H9 (cell line): ENCODE results near the gene HMCN1. TPM values are rescaled to one million over a fixed set of nuclear protein-coding genes. Genes with fewer than 3 reads are reported as not detected.

Experiments
- DNase-seq: peaks from one replicate; pipeline ENCODE4 v3.0.0-alpha.2; 2017
- H2AFZ ChIP-seq: one replicate; pipeline ENCODE4 v1.6.1; 2013; ENCODE audit warnings: mild to moderate bottlenecking, low read length, control low read depth, moderate library complexity
- H2AK5ac ChIP-seq: 2 replicates; pipeline ENCODE4 v1.6.1; 2013; ENCODE audit warnings: low read length, control low read depth, mixed read lengths; ENCODE audit not compliant: insufficient read length
- H2BK120ac ChIP-seq: one replicate; pipeline ENCODE4 v1.6.1; 2013; ENCODE audit warnings: low read depth, mild to moderate bottlenecking, low read length, control low read depth, inconsistent platforms; ENCODE audit not compliant: poor library complexity, severe bottlenecking
- H2BK12ac ChIP-seq: 2 replicates; pipeline ENCODE4 v1.6.1; 2013; ENCODE audit warnings: low read length, control low read depth, mixed read lengths, low read depth; ENCODE audit not compliant: insufficient read length
- H2BK15ac ChIP-seq: 2 replicates; pipeline ENCODE4 v1.6.1; 2013; ENCODE audit warnings: low read depth, low read length, control low read depth
- H2BK20ac ChIP-seq: one replicate; pipeline ENCODE4 v1.6.1; 2013; ENCODE audit warnings: low read depth, mild to moderate bottlenecking, low read length, control low read depth, inconsistent platforms; ENCODE audit not compliant: poor library complexity, severe bottlenecking
- H2BK5ac ChIP-seq: 2 replicates; pipeline ENCODE4 v1.6.1; 2013; ENCODE audit warnings: low read length, control low read depth, mixed read lengths; ENCODE audit not compliant: insufficient read length
- H3K14ac ChIP-seq: 2 replicates; pipeline ENCODE4 v1.6.1; 2013; ENCODE audit warnings: low read length, control low read depth; ENCODE audit not compliant: insufficient read depth
- H3K18ac ChIP-seq: 2 replicates; pipeline ENCODE4 v1.6.1; 2013; ENCODE audit warnings: low read depth, mild to moderate bottlenecking, mixed read lengths, low read length, control low read depth; ENCODE audit not compliant: insufficient read length
- H3K23ac ChIP-seq: 2 replicates; pipeline ENCODE4 v1.6.1; 2013; ENCODE audit warnings: low read length, control low read depth, mixed read lengths, low read depth; ENCODE audit not compliant: insufficient read length
- H3K23me2 ChIP-seq: 2 replicates; pipeline ENCODE4 v1.6.1; 2013; ENCODE audit warnings: low read depth, mild to moderate bottlenecking, mixed read lengths, low read length, control low read depth; ENCODE audit not compliant: insufficient read length, poor library complexity, severe bottlenecking
- H3K27ac ChIP-seq: 2 replicates; pipeline ENCODE4 v1.5.1; 2013; ENCODE audit warnings: low read length, control low read depth, mixed read lengths, low read depth; ENCODE audit not compliant: insufficient read length
- H3K27me3 ChIP-seq: 2 replicates; pipeline ENCODE4 v1.6.1; 2013; ENCODE audit warnings: low read length, control low read depth, inconsistent platforms; ENCODE audit not compliant: insufficient read depth
- H3K4ac ChIP-seq: 2 replicates; pipeline ENCODE4 v1.6.1; 2013; ENCODE audit warnings: low read depth, mild to moderate bottlenecking, control low read depth, inconsistent platforms, low read length, moderate library complexity
- H3K4me1 ChIP-seq: 2 replicates; pipeline ENCODE4 v1.6.1; 2013; ENCODE audit warnings: low read length, control low read depth, inconsistent platforms; ENCODE audit not compliant: insufficient read depth
- H3K4me2 ChIP-seq: 2 replicates; pipeline ENCODE4 v1.6.1; 2013; ENCODE audit warnings: low read length, control low read depth, mixed read lengths; ENCODE audit not compliant: insufficient read length, insufficient read depth
- H3K56ac ChIP-seq: 2 replicates; pipeline ENCODE4 v1.6.1; 2013; ENCODE audit warnings: low read depth, mild to moderate bottlenecking, mixed read lengths, low read length, control low read depth; ENCODE audit not compliant: insufficient read length
- H3K79me1 ChIP-seq: 2 replicates; pipeline ENCODE4 v1.6.1; 2013; ENCODE audit warnings: low read depth, mild to moderate bottlenecking, moderate library complexity, low read length, control low read depth, inconsistent platforms; ENCODE audit not compliant: insufficient read depth, poor library complexity, severe bottlenecking
- H3K79me2 ChIP-seq: 2 replicates; pipeline ENCODE4 v1.6.1; 2013; ENCODE audit warnings: low read length, control low read depth, inconsistent platforms; ENCODE audit not compliant: insufficient read depth
- H3K9ac ChIP-seq: 2 replicates; pipeline ENCODE4 v1.6.1; 2013; ENCODE audit warnings: low read length, control low read depth, mixed read lengths; ENCODE audit not compliant: insufficient read length; ENCODE audit errors: extremely low read depth
- H3K9me3 ChIP-seq: one replicate; pipeline ENCODE4 v1.6.1; 2013; ENCODE audit warnings: low read depth, low read length, inconsistent platforms; ENCODE audit not compliant: control insufficient read depth
- H3T11ph ChIP-seq: one replicate; pipeline ENCODE4 v1.6.1; 2013; ENCODE audit warnings: mild to moderate bottlenecking, low read length, control low read depth, inconsistent platforms
- H4K20me1 ChIP-seq: one replicate; pipeline ENCODE4 v1.6.1; 2013; ENCODE audit not compliant: control insufficient read depth, insufficient read length, insufficient read depth
- H4K5ac ChIP-seq: 2 replicates; pipeline ENCODE4 v1.6.1; 2013; ENCODE audit warnings: low read depth, mild to moderate bottlenecking, mixed read lengths, low read length, control low read depth; ENCODE audit not compliant: insufficient read length
- H4K8ac ChIP-seq: replicated peaks from 2 replicates; pipeline ENCODE4 v1.6.1; 2013; ENCODE audit warnings: low read length, control low read depth, mixed read lengths, low read depth; ENCODE audit not compliant: insufficient read length
- H4K91ac ChIP-seq: 2 replicates; pipeline ENCODE4 v1.6.1; 2013; ENCODE audit warnings: low read depth, mild to moderate bottlenecking, moderate library complexity, mixed read lengths, low read length, control low read depth; ENCODE audit not compliant: insufficient read length
- H3K27ac Mint-ChIP-seq, 3 experiments: 2 replicates in 2 of 3; 3 replicates in 1 of 3; pipeline ENCODE4 v1.8.0; 2020 to 2021; ENCODE audit warnings: mixed read lengths in 3 of 3, mild to moderate bottlenecking in 1 of 3, moderate library complexity in 1 of 3
- H3K27me3 Mint-ChIP-seq: 2 replicates; pipeline ENCODE4 v1.8.0; 2021; ENCODE audit warnings: low read depth, mild to moderate bottlenecking, moderate library complexity, mixed read lengths
- H3K36me3 Mint-ChIP-seq, 3 experiments: 2 replicates in 2 of 3; 3 replicates in 1 of 3; pipeline ENCODE4 v1.8.0; 2020 to 2021; ENCODE audit warnings: low read depth in 3 of 3, mixed read lengths in 3 of 3; ENCODE audit not compliant: insufficient read depth in 1 of 3
- H3K4me1 Mint-ChIP-seq, 2 experiments: 2 replicates each; pipeline ENCODE4 v1.8.0; 2020; ENCODE audit warnings: mixed read lengths in 2 of 2
- H3K4me3 Mint-ChIP-seq, 2 experiments: 2 replicates in 1 of 2; 3 replicates in 1 of 2; pipeline ENCODE4 v1.8.0; 2020 to 2021; ENCODE audit warnings: mild to moderate bottlenecking in 2 of 2, mixed read lengths in 2 of 2, moderate library complexity in 1 of 2
- H3K9me3 Mint-ChIP-seq, 2 experiments: 2 replicates in 1 of 2; 3 replicates in 1 of 2; pipeline ENCODE4 v1.8.0; 2020; ENCODE audit warnings: mild to moderate bottlenecking in 2 of 2, mixed read lengths in 2 of 2, moderate library complexity in 1 of 2
- CTCF ChIP-seq: fragments of 200-600 bp; sonication (generic); conservative IDR thresholded peaks from 3 replicates; pipeline ENCODE4 v1.8.0; 2021; ENCODE audit warnings: antibody characterized with exemption, mild to moderate bottlenecking
- total RNA-seq: library from RNA; stranded (reverse); gene quantifications from 2 replicates; pipeline ENCODE4 v1.2.1, GENCODE V29; 2021

Gene HMCN1
- total RNA-seq, 1 experiment from 2014 or later = 3.3 TPM

GRCh38 chr1:185935360-185935759 lies 201.2 kb downstream of the HMCN1 start:
- no peak overlapping the region for H2BK5ac ChIP-seq
- H3K4me1 Mint-ChIP-seq = peaks cover 4 to 18% of the 10 kb centered on the region in 2 experiments
- H3K4ac ChIP-seq = no peak overlapping the region
- H3K9me3 Mint-ChIP-seq = peaks cover 8 to 14% of the 10 kb centered on the region in 2 experiments; a peak in 4 of 5 replicates
- H3K14ac ChIP-seq = no peak overlapping the region
- no peaks in the 10 kb centered on the region for H3K27me3 Mint-ChIP-seq
- H2BK15ac ChIP-seq = no peak overlapping the region
- no peak overlapping the region for H3K23ac ChIP-seq
- no peaks in the 10 kb centered on the region for H4K20me1 ChIP-seq
- no peak overlapping the region for H3K4me2 ChIP-seq
- H3K27ac ChIP-seq = no peak overlapping the region
- no peak overlapping the region for H2BK12ac ChIP-seq
- no peak overlapping the region for H2BK120ac ChIP-seq
- peaks cover 12 to 15% (median 14%) of the 10 kb centered on the region in 3 experiments; a peak in 5 of 7 replicates for H3K36me3 Mint-ChIP-seq
- TF ChIP-seq CTCF = no peak
- peaks cover 2% of the 10 kb centered on the region; the same call in 1 of the 2 replicates for H3K4me1 ChIP-seq
- H3K56ac ChIP-seq = no peak overlapping the region
- no peaks in the 10 kb centered on the region for H3K9me3 ChIP-seq
- H2BK20ac ChIP-seq = no peak overlapping the region
- DNase-seq = no peak
- H3K23me2 ChIP-seq = no peaks in the 10 kb centered on the region
- no peaks in the 10 kb centered on the region for H3K27me3 ChIP-seq
- H4K91ac ChIP-seq = no peak overlapping the region
- no peaks in the 10 kb centered on the region for H3K79me2 ChIP-seq
- no peak overlapping the region for H3K4me3 Mint-ChIP-seq
- no peaks in the 10 kb centered on the region for H3K79me1 ChIP-seq
- no peak overlapping the region for H3K9ac ChIP-seq
- no peak overlapping the region for H3K18ac ChIP-seq
- no peak overlapping the region for H4K5ac ChIP-seq
- no peak overlapping the region for H3T11ph ChIP-seq
- no peak overlapping the region for H3K27ac Mint-ChIP-seq
- H4K8ac ChIP-seq = no peak overlapping the region
- no peak overlapping the region for H2AK5ac ChIP-seq
- no peak overlapping the region for H2AFZ ChIP-seq
